ENCODE results near the gene GPR132.

GRCh38 chr14:105067140-105067968, 2.1 kb upstream of the GPR132 start:
- TF ChIP-seq SUZ12 (IDR thresholded peaks at IDR 0.05) (no peak), SP1 (IDR thresholded peaks at IDR 0.05) (no peak), FOXM1 (IDR thresholded peaks at IDR 0.05; ENCODE audit: borderline replicate concordance) (no peak), ELF4 (IDR thresholded peaks at IDR 0.05) (no peak), NFRKB (IDR thresholded peaks at IDR 0.05) (no peak), HDGF (IDR thresholded peaks at IDR 0.05; ENCODE audit: borderline replicate concordance) (no peak), CTBP1 (IDR thresholded peaks at IDR 0.05; ENCODE audit: borderline replicate concordance) (no peak), ZNF384 (IDR thresholded peaks at IDR 0.05) (no peak), FOXK2 (IDR thresholded peaks at IDR 0.05) (no peak), FOXA1 (IDR thresholded peaks at IDR 0.05) (no peak), PKNOX1 (IDR thresholded peaks at IDR 0.05) (no peak)
